Thoracic aorta (tissue), 2 donors: ENCODE measurements around the gene NPTXR. TPM values are rescaled to one million over a fixed set of nuclear protein-coding genes. Genes with fewer than 3 reads are reported as not detected.
A peak's percentile ranks its signal among the peaks of the same experiment; 100 is the strongest.

Experiments used
- ATAC-seq: fragments of 150-250 bp; one replicate; pipeline ENCODE4 v1.8.0; 2017; ENCODE audit warnings: low read depth; ENCODE audit not compliant: insufficient number of reproducible peaks, low FRiP score
- DNase-seq: peaks from one replicate; pipeline ENCODE4 v3.0.0-alpha.2; 2020; ENCODE audit warnings: low spot score
- H3K27ac ChIP-seq, 2 donors: fragments of 200-600 bp; sonication (generic); 1 replicate in 1 of 2; 2 replicates in 1 of 2; pipeline ENCODE4 v1.5.1; 2016; ENCODE audit warnings: mild to moderate bottlenecking in 2 of 2, moderate library complexity in 2 of 2
- H3K27me3 ChIP-seq: fragments of 200-600 bp; sonication (generic); replicated peaks from 2 replicates; pipeline ENCODE4 v1.6.0; 2016; ENCODE audit warnings: mild to moderate bottlenecking; ENCODE audit not compliant: insufficient read depth
- H3K36me3 ChIP-seq: fragments of 200-600 bp; sonication (generic); one replicate; pipeline ENCODE4 v1.5.1; 2016
- H3K4me1 ChIP-seq, 2 donors: fragments of 200-600 bp; sonication (generic); 1 replicate in 1 of 2; 2 replicates in 1 of 2; pipeline versions ENCODE4 v1.5.1 to v1.6.0; 2016; ENCODE audit warnings: low read depth in 2 of 2, mild to moderate bottlenecking in 1 of 2; ENCODE audit not compliant: control insufficient read depth in 1 of 2
- H3K4me3 ChIP-seq: fragments of 200-600 bp; sonication (generic); 2 replicates; pipeline ENCODE4 v1.5.1; 2016; ENCODE audit warnings: mild to moderate bottlenecking
- H3K9me3 ChIP-seq: fragments of 200-600 bp; sonication (generic); 2 replicates; pipeline ENCODE4 v1.5.1; 2016
- CTCF ChIP-seq: fragments of 200-600 bp; sonication (generic); IDR thresholded peaks from one replicate; pipeline ENCODE4 v1.5.1; 2019; ENCODE audit warnings: antibody characterized with exemption
- total RNA-seq, 2 donors: library from RNA; depleted of rRNA; stranded (reverse); fragments of >200 nt; gene quantifications; one replicate each; pipeline versions ENCODE4 v1.1.0 to v1.2.3, GENCODE V29; 2016

NPTXR gene
- total RNA-seq, 2 donors from 2014 or later = 29.3 to 50.8 TPM

GRCh38 chr22:38782402-38783094 is 61.3 kb downstream of the NPTXR start:
- H3K4me1 ChIP-seq = peaks cover 12 to 54% of the 10 kb centered on the region in 2 donors
- ATAC-seq = no peak
- H3K9me3 ChIP-seq = no peaks in the 10 kb centered on the region
- no peaks in the 10 kb centered on the region for H3K36me3 ChIP-seq
- no peak for DNase-seq
- peak overlapping the region in 1 of 2 donors; percentile 25 for H3K27ac ChIP-seq
- H3K4me3 ChIP-seq = no peak overlapping the region
- TF ChIP-seq CTCF = no peak
- H3K27me3 ChIP-seq = no peaks in the 10 kb centered on the region

GRCh38 chr22:38781033-38781432 is 62.8 kb downstream of the NPTXR start:
- H3K4me1 ChIP-seq = peaks cover 2 to 39% of the 10 kb centered on the region in 2 donors
- no peak for TF ChIP-seq CTCF
- H3K4me3 ChIP-seq = no peak overlapping the region
- no peaks in the 10 kb centered on the region for H3K36me3 ChIP-seq
- DNase-seq (no peak), ATAC-seq (no peak)
- no peak overlapping the region for H3K27ac ChIP-seq
- no peaks in the 10 kb centered on the region for H3K9me3 ChIP-seq
- no peaks in the 10 kb centered on the region for H3K27me3 ChIP-seq

GRCh38 chr22:38777087-38777671 is 66.6 kb downstream of the NPTXR start:
- no peak for TF ChIP-seq CTCF

GRCh38 chr22:38776086-38776485 is 67.7 kb downstream of the NPTXR start:
- Histone ChIP-seq H3K27me3 (no peaks in the 10 kb centered on the region), H3K27ac (no peak overlapping the region), H3K9me3 (no peaks in the 10 kb centered on the region), H3K4me1 (peaks cover 0 to 5% of the 10 kb centered on the region in 2 donors), H3K4me3 (no peak overlapping the region), H3K36me3 (no peaks in the 10 kb centered on the region)
- DNase-seq = no peak
- no peak for TF ChIP-seq CTCF
- ATAC-seq = no peak

More at GRCh38 chr22:38777087-38777671, 66.6 kb downstream of the NPTXR start:
- no peak for ATAC-seq
- Histone ChIP-seq H3K27ac (no peak overlapping the region), H3K9me3 (no peaks in the 10 kb centered on the region), H3K36me3 (no peaks in the 10 kb centered on the region), H3K4me3 (no peak overlapping the region), H3K27me3 (no peaks in the 10 kb centered on the region), H3K4me1 (peaks cover 0 to 16% of the 10 kb centered on the region in 2 donors)
- DNase-seq = no peak

- H3K4me3 ChIP-seq = no peak overlapping the region
- H3K9me3 ChIP-seq = no peaks in the 10 kb centered on the region
- no peak for TF ChIP-seq CTCF
- H3K4me1 ChIP-seq = peaks cover 0 to under 1% of the 10 kb centered on the region in 2 donors
- DNase-seq (no peak), ATAC-seq (no peak)
- no peaks in the 10 kb centered on the region for H3K27me3 ChIP-seq
- no peak overlapping the region for H3K27ac ChIP-seq
- no peaks in the 10 kb centered on the region for H3K36me3 ChIP-seq
These were observed 68.2 kb downstream of the NPTXR start for GRCh38 chr22:38775656-38776055.
